Amniotic epithelial cell (primary cell): ENCODE data around the gene SPNS3.
A peak's percentile ranks its signal among the peaks of the same experiment; 100 is the strongest.

ENCODE experiments used
- DNase-seq: peaks from one replicate; pipeline ENCODE4 v3.0.0-alpha.2; 2010; ENCODE audit warnings: low read depth

SPNS3 gene

DNA sequence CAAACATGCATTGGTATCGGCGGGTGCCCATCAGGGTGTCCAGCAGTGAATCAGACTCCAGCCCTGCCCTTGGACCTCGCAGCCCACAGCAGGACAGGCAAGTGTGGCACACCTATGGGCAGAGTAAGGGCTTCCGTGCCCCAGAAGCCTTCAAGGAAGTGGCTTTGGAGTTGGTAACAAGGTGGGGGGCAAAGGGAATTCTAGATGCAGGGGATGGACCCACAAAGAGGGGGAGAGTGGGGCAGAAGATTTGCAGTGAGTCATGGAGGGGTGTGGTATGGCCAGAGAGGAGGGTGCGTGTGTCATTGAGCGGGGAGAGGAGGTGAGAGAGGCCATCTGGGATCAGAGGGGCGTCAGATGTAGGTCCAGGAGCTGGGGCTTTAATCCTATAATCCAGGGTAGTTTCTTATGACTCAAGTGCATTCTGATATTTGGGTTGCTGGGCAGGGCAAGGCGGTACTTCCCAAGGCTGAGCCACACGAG is 56.4 kb downstream of the SPNS3 start:
- DNase-seq: no peak

DNA sequence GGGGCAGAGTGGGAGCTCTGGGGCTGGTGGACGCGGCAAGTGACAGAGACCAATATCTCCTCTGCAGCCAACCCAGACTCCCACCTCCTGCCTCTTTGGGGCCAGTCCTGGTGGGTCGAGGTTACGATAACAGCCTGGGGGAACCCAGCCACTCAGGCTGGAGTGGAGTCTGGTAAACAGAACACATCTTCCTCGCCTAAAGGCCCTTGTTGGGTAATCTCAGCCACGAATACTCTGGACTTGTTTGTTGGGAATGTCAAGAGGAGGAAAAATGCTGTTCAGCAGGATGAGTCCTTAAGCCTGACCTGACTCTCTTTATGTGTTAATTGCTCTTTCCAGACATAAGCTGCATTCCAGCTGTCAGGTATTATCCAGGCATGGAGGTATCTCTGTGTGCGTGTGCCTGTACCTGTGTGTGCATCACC is 56.9 kb downstream of the SPNS3 start:
- peak; percentile 49 for DNase-seq

DNA sequence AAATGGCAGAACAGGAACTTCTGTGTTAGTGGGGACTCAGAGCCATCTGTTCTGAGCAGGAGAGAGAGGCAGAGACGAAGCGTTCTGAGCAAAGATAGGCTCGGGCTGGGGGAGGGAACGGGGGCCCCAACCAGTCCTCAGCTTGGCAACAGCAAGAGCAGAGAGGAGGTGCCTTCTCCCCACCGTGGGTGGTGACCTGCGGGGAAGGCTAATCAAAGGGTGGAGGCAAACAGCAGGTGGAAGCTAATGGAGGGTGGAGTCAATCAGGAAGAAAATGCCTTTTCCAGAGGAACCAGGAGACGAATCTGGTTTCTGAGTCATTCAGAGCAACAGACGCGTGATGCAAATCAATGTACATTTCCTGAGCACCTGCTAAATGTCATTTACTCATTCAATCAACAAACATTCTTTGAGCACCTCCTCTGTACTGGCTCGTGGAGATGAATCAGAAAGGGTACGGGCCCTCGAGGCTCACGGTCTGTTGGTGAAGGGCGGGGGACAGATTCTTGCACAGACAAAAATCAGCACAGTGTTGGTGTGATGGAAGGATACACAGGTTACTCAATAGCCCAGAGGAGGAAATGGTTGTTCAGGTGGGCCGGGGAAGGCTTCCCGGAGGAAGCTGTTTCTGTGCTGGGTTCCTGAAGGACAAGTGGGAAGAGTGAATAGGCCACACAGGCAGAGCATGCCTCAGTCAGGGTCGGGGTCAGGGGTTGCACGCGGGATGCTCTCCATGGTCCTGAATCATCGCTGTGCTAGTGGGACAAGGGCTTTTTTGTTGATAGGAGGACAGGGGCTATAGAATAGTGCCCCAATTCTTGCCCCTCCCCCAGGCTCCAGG is 59.2 kb downstream of the SPNS3 start:
- peak; percentile 43 for DNase-seq

DNA sequence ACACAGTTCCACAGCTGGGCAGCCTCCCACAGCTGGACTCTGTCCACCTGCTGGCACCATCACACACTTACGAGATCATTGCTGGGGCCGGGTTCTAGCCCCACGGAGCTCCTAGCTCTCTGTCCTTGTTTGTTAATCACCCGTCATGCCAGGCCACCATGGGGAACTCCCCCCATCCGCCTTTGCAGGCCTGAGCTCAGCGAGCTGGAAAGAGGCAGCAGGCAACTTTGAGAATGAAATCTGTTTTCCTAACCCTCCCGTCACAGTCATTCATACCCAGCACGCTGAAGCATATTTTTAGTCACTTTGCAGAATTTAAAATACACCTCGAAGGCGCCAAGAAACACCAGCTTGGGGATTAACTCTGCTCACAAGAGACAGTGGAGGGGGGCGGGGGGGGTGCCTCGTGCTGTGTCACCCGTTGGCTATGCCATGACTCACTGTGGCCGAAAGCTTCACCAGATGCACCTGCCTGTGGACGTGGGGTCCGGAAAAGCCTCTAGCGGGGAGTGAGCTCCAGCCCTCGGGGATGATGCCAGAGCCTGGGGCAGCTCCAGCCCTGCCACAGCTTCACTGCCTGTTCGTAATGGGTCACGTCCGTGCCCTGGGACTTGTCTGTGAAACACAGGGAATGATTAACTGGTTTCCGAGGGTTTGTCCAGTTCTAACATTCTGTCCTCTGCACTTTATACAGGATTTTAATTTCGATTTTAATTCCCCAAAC is 63.5 kb downstream of the SPNS3 start:
- no peak for DNase-seq

DNA sequence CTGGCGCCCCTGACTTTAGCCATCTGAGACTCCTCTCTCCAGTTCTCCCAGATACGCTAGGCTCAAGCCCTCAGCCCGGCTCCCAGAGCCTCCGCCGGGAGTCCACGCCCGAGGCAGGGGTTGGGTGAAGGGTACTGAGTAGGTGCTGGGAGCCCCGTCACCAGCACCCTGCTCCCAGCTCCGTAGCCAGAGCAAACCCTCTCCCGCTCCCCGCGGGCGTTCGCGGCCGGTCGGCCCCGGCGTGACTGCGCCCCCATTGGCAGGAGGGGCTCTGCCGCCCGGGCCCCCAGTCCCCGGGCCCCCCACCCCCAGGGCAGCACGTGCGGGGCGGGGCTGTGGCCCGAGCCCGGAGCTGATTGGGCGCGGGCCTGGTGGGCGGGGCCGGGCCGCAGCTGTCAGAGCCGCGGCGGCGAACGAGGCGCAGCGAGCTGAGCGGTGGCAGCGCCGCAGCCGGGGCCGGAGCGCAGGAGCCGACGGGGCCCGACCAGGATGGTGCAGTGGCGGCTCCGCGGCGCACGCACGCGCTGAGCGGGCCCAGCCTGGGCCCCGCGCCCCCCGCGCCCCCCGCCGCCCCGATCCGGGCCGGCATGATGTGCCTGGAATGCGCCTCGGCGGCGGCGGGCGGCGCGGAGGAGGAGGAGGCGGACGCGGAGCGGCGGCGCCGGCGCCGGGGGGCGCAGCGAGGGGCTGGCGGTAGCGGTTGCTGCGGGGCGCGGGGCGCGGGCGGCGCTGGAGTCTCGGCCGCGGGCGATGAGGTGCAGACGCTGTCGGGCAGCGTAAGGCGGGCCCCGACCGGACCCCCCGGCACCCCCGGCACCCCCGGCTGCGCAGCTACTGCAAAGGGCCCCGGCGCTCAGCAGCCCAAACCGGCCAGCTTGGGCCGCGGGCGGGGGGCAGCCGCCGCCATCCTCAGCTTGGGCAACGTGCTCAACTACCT is 65.0 kb downstream of the SPNS3 start, which contains the start of gene SPNS2:
Gene SPNS2 (plus strand): TSS at position 421 of the 937 bp plus-strand sequence. CDS start 167 bp downstream, at position 588.
- no peak for DNase-seq

DNA sequence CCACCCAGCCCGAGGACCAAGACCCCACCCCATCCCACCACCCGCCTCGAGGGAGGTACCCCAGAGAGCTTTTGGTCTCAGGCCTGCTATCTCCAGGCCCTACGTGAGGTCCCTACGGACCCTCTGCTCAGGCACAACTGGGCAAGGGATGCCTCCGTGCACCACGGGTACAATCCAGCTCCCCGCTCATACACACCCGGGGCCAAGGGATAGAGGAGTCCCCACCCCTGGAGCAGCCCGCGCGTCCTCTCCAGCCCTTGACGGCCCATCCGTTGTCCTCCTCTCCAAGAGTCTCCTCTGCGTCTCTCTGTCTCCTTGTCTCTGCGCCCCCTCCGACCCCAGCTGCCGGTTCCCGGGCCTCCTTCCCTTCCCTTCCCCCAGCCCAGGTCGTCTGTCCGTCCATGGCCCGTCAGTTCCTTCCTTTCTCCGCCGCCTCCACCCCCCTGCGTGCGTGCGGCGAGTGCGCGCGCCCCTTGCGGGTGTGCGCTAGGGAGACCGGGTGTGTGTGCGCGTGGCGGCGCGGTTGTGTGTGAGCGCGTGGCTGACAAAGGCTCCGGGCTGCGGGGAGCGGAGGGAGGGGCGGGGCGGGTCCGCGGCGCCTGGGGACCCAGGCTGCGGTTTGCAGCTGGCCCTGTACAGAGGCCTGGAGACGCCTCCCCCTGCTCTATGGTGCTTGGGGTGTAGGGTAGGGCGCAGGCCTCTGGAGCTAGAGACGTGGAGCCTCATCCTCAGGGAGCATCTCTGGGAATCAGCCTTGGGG is 65.9 kb downstream of the SPNS3 start:
- no peak for DNase-seq

DNA sequence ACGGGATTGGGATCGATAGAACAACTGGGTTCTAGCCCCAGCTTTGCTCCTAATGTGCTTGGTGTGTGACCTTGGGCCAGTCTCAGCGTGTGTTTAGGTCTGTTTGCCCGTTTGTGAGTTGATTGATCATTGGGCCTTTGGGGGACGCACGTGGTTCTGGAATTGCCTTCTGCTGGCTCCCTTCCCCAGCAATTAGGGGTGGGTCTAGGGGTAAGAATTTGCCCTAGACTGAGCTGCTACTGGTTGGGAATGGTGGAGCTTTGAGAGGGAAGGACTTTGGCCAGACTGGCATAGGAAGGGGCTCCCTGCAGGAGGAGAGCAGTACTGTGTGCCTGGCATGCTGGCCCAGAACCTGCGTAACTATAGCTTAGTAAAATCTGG is 66.4 kb downstream of the SPNS3 start:
- DNase-seq: no peak

DNA sequence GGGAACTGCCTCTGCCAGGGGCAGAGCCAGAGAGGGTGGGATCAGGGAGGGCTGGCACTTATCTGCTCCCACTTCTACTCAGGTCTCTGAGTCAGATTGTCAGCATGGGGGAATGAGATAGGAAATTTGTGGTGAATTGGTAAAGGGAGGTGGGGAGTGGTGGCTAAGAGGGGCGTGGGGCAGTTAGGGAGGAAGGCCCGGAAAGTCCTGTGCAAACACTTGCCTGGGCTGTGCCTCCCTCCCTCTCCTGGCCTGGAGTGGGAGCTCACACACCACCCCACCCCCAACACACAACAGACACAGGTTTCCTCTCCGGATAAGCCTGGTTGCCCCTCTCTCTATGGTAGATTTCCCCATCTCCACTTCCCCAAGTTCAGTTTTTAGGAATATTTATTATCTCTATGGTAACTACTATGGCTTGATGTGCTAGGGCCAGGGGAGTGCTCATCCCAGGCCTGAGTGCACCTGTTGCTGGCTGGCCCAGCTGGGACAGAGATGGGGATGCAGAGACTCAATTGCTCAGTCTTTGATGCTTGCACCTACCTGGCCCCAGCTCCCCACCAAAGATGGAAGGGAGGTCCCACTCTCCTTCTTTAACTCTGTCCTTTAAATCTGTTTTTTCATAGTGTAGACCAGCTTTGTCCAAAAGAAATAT is 67.7 kb downstream of the SPNS3 start:
- no peak for DNase-seq

DNA sequence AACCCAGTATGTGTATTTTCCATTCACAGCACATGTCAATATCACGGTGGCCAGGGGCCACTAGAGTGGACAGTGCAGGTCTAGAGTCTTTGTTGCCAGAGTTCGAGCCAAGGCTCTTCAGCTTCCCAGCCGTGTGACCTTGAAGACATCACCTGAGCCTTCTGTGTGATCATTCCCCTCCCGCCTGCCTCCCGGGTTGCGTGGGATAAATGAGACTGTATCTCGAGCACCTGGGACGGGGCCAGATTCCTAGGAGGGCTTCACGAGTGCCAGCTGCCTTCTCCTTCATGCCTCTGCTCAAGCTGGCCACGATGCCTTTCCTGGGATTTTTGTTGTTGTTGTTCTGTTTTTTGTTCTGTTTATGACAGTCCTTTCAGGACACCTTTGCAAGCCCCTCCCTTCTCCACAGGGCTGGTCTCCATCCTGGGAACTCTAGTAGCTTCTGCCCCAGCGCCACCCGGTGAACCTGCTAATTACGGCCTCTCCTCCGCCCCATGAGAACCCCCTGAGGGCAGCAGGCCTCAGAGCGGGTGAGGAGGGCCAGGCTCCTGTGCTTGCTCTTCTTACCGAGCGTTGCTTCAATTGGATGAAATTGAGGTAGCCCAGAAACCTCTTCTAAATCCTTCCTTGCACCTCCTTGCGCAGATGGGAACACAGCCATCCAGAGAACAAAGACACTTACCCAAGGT is 68.9 kb downstream of the SPNS3 start:
- DNase-seq: no peak

DNA sequence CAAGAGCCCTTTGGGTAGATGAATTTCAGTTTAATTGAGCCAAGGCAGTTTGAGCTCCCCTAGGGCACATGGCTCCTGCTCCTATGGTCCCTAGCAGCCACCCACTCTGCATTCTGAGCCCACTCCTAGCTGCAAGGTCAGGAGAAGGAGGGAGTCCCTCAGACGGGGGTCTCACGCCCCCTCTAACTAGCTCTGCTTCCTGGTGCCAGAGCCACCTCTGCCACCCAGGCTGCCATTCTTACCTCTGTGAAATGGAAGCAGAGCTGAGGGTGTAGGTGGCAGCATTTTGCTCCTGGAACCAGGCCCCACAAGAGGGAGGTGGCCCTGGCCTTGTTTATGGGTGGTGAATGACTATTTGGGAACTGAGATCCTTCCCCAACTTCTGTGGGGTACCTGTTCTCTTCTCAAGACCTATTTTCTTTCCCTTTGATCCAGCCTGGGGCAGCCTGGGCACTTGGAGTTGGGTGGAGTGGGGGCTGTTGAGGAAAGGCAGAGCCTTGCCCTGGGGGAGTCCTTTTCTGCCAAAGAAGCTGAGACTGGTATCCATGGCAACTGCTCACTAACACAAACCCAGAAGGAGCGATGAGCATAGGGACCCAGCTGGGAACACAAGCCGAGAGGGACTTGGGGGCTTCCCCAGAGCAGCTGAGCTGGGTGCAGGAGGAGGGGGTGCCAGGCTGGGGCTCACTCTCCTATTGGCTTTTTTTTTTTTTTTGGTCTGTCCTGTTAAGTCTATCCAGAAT is 69.7 kb downstream of the SPNS3 start:
- no peak for DNase-seq

DNA sequence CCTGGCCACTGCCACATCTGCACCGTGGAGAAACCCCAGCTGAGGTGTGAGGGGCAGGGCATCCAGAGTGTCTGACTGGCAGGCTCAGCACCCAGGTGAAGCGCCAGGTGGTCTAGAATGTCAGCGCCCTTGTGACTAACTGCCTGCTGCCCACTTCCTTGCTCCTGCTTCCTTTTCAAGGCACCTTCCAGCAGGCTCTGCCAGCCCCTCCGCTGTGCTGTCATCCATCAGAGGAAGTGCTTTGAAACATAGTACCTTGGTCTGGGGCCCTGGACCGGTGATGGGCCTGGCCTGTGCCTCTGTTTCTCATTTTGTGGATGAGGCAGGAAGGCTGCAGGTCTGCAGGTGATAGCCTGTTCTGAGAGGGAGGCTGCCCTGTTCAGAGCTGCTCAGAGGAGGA is 70.4 kb downstream of the SPNS3 start:
- DNase-seq: no peak

DNA sequence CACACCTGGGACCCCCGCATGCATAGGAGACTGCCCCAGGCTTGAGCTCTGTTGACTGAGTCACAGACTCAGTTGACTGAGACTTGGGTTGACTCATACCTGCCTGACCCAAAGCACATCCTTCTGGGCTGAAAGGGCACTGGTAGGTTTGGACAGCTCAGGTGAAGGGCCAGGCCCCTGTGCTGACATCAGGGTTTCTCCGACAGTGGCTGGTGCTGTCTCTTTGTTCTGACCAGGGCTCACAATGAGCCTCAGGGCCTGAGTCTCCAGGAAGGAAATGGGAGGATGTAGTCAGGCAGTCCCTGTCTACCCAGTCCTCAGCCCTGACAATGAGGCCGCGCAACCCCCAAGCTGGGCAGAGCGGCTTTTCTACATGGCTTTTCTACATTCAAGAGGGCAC is 71.4 kb downstream of the SPNS3 start:
- DNase-seq: no peak

DNA sequence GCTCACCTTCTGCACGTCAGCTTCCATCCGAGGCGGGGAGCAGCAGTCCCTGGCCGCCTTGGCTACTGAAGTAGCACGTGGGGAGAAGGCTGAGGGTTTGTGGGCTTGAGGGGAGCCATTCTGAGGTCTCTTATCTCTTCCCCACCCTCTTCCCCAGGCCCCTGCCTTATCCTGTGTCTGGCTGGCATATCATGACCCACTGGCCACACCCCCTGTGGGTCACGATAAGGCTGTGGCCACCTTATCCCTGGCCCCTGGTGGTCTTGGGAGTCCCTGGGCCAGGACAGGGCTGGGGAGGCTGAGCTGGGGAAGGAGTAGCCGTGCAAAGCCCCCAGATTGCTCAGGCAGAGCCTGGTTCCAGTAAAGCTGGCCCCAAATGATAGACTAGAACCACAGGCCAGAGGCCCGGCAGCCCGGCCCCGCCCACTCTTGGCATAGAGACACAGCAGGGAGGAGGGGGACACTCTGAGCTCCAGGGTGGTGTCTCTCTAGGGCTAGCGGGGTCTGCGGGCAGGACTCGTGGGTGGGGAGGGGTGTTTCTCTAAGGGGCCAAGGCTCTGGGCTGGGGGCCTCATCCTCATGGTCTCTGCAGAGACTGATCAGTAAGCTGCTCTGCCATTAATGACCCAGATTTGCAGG is 72.6 kb downstream of the SPNS3 start:
- DNase-seq: no peak

DNA sequence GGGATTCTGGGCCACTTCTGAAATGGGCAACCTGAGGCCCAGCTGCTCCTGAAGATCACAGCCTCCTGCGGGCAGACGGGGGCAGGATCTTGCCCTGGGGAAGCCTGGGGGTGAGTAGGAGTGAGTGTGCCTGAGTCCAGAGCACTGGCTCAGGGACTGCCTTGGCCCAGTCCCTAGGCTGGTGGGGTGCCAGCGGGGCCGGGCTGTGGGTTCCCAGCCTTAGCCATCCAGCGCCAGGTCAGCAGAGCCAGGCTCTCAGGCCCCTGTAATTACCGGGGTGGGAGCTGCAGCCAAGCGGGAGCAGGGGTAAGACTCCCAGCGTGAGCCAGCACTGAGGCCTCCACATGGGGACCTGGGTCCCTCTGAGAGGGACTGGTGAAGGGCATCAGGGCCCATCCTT is 73.2 kb downstream of the SPNS3 start:
- DNase-seq: no peak

DNA sequence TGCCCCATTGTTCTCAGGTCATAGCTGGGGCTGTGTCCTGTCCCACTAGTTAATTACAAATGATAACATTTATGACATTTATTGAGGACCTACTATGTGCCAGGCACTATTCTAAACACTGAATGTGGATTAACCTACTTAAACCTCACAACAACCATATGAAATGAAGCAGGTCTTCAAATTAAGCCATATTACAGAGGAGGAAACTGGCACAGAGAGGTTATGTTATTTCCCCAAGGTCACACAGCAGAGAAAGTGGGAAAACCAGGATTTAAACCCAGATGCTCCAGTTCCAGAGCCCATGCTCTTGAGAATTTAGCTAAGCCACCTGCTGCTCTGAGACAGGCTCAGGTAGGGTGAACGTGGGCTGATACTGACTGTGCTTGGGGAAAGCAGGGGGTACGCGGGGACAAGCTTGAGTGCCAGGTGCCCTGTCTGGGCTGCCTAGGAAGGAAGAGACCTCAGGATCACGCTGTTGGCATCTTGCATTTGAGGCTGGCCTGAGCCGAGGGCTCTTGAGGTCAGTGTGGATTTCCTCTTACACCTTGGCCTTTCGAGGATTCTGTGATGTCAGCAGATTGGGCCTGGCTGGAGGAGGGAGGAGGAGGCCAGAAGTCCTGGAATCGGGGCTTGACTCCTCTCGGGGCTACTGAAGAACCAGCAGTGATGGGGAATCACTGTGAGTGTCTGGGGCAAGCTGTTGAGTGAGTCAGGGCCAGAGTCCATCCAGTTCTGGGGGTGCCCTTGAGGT is 73.8 kb downstream of the SPNS3 start:
- no peak for DNase-seq

DNA sequence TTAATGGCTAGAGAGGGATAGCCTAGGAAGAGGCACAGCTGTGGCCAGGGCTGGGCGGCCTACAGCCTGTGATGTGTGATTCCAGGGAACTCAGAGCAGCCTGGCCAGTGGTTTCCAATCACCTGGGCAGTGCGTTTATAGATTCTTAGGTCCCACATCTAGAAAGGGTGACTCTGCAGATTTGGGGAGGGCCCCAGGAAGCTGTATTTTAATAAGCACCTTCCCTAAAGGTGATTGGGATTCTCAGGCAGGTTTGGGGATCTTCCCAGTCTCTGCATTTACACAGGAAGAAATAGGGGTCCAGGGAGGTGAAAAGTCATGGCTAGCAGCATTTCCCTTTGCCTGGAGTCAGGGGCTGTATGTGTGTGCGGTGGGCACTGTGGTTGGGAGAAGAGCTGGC is 74.5 kb downstream of the SPNS3 start:
- no peak for DNase-seq

DNA sequence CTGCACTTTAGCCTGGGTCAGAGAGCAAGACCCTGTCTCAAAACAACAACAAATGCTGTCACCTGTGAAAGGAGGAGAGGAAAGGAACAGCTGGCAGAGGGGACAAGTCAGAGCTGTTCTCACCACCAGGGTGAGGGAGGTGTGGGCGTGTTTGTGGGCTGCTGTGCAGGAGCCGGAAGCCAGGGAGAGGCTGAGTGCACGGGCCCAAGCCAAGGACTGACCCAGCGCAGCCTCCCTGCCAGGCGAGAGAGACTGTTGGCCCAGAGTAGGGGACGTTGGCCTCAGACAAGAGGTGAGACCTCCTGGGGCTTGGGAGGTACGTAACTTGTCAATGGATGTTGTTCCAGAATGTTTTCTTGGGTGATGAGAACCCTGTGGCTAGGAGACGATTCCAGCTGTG is 75.7 kb downstream of the SPNS3 start:
- no peak for DNase-seq

DNA sequence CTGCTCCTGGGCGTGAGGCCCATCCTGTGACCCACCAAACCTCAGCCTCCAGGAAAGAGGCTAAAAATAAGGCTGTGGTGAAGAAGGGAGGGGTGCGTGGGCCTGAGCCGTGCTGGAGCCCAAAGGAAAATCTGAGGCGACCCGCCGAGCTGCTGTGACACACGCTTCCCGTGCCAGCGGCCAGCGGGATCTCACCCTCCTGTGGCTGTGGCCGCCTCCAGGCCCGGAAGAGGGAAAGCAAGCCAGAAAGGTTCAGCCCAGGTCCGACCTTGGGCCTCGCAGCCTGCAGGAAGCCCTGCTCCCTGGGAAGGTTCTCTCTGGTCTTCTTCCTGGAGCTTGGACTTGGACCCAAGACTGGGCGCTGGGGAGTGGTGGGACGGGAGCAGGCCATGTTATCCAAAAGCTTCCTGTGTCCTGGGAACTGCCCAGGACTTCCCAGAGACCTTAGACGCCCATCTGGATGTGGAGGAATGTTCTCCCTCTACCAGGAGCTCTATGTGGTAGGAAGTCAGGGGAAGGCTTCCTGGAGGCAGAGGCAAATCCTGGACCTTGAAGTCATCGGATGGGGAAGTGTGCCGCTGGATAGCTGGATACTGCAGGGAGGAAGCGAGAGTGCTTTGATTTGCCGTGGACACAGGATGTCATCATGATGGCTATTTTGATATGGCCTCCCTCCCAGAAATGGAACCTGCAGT is 76.3 kb downstream of the SPNS3 start:
- DNase-seq: no peak
